Measurements from ENCODE around the gene RUNX1. TPM values are rescaled to one million over a fixed set of nuclear protein-coding genes. Genes with fewer than 3 reads are reported as not detected.
"Not testable (repeated sequence)": the region's sequence is repeated elsewhere in the genome, so short reads cannot be mapped to it uniquely, and the experiment has no call there.

RUNX1 gene
- total RNA-seq, 2 donors from 2014 or later: 112 to 136 TPM

DNA sequence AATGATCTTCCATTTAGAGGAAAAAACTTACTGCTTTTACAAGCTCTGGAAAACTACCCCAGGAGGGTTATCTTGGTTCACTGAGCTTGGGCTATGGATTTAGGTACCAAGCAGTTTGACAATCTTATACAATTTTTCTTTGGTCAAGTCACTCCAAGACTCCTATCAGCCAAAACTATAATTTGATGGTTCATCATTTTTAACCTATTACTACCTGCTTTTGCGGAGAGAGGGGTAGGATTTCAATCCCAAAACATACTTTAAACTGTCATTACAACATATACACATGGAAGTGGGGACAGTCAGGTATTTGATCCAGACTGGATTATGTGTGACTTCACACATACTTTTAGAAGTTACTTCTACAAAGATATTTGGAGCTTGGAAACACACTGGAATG, 71.8 kb downstream of the RUNX1 start:
- no peaks in the 10 kb centered on the region for H3K9me3 Mint-ChIP-seq
- no peak overlapping the region for H3K4me3 Mint-ChIP-seq
- H3K27me3 Mint-ChIP-seq: no peaks in the 10 kb centered on the region
- peaks cover 17% of the 10 kb centered on the region for H3K36me3 Mint-ChIP-seq (ENCODE audit: low read depth)
- H3K27ac Mint-ChIP-seq: no peak overlapping the region
- H3K4me1 Mint-ChIP-seq: peaks cover 65% of the 10 kb centered on the region
- ATAC-seq (replicated peaks): no peak

DNA sequence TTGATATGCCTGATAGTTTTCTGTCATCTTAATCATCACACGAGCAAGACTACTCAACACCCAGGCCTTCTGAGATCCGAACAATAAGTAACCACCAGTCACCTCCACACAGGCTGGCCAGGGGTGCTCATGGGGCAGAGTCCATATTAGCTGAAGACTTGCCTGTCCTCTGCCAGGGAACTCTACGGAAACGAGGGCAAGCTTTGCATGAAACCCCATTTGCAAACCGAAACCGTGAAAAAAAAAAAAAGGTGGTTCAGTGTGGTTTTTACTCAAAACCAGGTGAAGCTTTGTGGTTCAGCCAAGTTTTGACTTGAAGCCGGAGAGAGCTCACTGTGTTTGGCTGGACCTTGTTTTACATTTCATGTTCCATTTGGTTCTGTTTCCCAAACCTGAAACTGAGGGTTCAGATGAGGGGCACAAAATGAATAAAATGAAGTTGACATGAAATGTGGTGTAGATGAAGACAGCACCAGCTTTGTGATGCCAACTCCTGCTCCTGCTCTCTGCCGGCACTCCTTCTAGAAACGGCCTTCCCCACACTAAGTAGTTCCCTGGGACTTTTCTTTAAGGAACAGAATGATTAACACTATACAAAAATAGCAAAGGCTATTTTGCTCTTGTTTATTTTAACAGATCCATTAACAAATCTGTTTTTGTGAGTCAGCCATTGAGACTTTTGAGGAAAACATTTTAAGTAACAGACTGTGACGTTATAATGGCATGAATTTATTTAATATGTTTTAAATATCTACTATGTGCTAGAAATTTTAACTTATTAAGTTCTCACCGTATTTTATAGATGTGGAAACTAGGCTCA, 74.7 kb downstream of the RUNX1 start:
- H3K27ac Mint-ChIP-seq: peak overlapping the region; percentile 91
- no peaks in the 10 kb centered on the region for H3K27me3 Mint-ChIP-seq
- peaks cover 12% of the 10 kb centered on the region for H3K36me3 Mint-ChIP-seq (ENCODE audit: low read depth)
- H3K4me1 Mint-ChIP-seq: peaks cover 68% of the 10 kb centered on the region
- peak; percentile 87 for ATAC-seq (replicated peaks)
- H3K4me3 Mint-ChIP-seq: peak overlapping the region; percentile 82
- no peaks in the 10 kb centered on the region for H3K9me3 Mint-ChIP-seq

DNA sequence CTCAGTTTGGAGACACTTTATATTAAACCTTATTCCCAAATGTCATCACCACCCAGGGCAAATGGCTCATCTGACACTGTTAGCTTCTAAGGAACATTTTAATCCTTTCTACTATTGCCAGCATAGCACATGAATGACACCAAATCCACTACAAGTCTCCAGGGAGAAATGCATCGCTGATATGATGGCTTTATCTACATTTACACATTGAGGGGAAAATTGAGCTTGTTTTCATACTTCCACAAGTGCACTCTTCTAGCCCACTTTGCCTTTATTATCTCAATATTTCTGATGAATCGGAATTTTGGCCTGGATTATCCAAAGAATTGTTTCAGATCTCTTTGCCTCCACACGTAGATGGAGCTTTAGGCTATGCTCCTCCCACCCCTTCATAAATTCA, 75.4 kb downstream of the RUNX1 start:
- Mint-ChIP-seq H3K9me3 (no peaks in the 10 kb centered on the region), H3K4me1 (peaks cover 68% of the 10 kb centered on the region), H3K4me3 (peak overlapping the region; percentile 82), H3K27ac (peak overlapping the region; percentile 91), H3K27me3 (no peaks in the 10 kb centered on the region), H3K36me3 (ENCODE audit: low read depth) (peaks cover 12% of the 10 kb centered on the region)
- ATAC-seq (replicated peaks): no peak

DNA sequence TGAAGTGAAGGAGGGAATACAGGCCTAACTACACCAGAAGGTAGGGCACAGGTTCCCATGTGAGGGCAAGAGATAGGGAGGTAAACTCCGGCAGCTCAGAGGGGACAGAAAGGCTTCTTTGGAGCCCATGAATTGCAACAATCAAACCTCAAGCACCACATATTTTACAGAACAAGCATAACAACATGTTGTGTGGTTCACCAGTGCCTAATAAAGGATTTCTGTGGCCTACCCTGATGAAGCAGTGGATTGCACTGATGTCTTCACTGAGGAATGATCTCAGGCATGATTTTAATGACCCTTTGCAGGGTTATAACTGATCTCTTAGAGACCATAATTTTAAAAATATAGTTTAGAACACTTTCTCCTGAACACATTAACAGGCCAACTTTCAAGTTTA, 77.4 kb downstream of the RUNX1 start:
- ATAC-seq (replicated peaks): no peak
- Mint-ChIP-seq H3K36me3 (ENCODE audit: low read depth) (peaks cover 19% of the 10 kb centered on the region), H3K4me3 (peak overlapping the region; percentile 15), H3K27me3 (no peaks in the 10 kb centered on the region), H3K27ac (peak overlapping the region; percentile 99), H3K9me3 (no peaks in the 10 kb centered on the region), H3K4me1 (peaks cover 79% of the 10 kb centered on the region)

DNA sequence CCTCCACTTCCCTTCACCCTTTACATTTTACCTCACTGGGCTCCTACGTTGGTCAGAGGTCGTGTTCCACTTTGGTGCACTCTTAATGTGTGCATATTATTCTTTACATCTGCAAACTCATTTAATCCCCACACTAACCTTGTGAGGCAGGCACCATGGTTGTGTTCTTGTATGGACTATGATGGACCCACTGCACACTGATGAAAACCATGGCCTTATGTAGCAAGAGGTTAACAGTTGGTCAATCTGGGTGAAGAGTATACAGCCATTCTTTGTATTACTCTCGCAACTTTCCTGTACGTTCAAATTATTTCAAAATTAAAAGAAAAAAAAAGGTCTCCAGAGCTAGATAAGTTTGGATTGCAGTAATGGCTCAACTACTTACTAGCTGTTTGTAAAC, 78.5 kb downstream of the RUNX1 start:
- Mint-ChIP-seq H3K36me3 (ENCODE audit: low read depth) (peaks cover 17% of the 10 kb centered on the region), H3K4me3 (peak overlapping the region; percentile 93), H3K27me3 (no peaks in the 10 kb centered on the region), H3K4me1 (peaks cover 79% of the 10 kb centered on the region), H3K27ac (peak overlapping the region; percentile 99), H3K9me3 (no peaks in the 10 kb centered on the region)
- no peak for ATAC-seq (replicated peaks)

DNA sequence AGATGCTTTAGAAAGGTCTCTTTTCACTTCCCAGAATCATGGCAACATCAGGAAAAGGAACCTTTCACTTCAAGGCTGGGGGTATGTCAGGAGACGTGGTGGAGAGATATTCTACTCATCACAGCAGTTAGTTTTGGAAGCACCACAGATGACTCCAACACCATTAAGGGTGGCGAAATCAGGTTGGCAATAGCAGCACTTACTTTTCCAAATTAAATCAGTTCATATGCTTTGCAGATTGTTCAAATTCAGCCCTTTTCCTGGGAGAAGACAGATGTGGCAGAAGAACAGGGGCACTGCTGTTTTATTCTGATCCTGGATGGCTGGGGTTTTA, 79.0 kb downstream of the RUNX1 start:
- H3K4me3 Mint-ChIP-seq: peak overlapping the region; percentile 93
- H3K4me1 Mint-ChIP-seq: peaks cover 76% of the 10 kb centered on the region
- peak overlapping the region; percentile 99 for H3K27ac Mint-ChIP-seq
- no peaks in the 10 kb centered on the region for H3K9me3 Mint-ChIP-seq
- no peak for ATAC-seq (replicated peaks)
- H3K27me3 Mint-ChIP-seq: no peaks in the 10 kb centered on the region
- H3K36me3 Mint-ChIP-seq (ENCODE audit: low read depth): peaks cover 14% of the 10 kb centered on the region

DNA sequence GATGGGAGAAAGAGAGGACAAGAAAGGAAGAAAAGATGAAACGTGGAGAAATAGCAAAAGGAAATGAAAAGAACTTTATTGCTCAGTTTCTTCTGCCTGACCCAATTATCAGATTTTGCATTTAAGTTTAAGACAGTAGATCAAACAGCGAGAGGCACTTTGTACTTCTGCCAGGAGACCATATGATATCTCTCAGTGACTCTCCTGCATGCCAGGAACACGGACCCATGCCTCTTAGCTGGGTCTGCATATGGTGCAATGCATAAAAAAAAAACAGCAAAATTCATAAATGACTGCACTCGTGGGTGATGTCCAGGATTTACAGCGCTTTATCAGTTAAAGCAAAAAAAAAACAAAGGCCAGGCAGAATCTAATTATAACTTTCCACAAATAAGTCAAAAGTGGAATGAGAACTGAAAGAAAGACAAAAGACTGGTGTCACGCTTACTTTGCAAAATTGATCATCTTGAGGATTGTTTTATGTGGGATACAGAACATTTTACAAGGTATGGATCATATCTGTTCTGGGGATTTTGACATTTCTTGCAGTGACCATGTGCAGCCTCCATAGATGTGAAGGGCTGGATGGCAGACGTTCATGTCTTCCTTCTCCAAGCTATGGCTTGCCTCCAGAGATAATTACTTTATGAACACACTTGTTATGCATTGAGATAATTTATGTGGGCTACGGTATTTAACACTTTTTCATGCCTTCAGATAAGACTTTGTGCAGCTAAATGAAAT, 79.5 kb downstream of the RUNX1 start:
- ATAC-seq (replicated peaks): no peak
- peak overlapping the region; percentile 99 for H3K27ac Mint-ChIP-seq
- H3K4me3 Mint-ChIP-seq: peak overlapping the region; percentile 93
- no peaks in the 10 kb centered on the region for H3K9me3 Mint-ChIP-seq
- H3K36me3 Mint-ChIP-seq (ENCODE audit: low read depth): peaks cover 14% of the 10 kb centered on the region
- peaks cover 77% of the 10 kb centered on the region for H3K4me1 Mint-ChIP-seq
- no peaks in the 10 kb centered on the region for H3K27me3 Mint-ChIP-seq

DNA sequence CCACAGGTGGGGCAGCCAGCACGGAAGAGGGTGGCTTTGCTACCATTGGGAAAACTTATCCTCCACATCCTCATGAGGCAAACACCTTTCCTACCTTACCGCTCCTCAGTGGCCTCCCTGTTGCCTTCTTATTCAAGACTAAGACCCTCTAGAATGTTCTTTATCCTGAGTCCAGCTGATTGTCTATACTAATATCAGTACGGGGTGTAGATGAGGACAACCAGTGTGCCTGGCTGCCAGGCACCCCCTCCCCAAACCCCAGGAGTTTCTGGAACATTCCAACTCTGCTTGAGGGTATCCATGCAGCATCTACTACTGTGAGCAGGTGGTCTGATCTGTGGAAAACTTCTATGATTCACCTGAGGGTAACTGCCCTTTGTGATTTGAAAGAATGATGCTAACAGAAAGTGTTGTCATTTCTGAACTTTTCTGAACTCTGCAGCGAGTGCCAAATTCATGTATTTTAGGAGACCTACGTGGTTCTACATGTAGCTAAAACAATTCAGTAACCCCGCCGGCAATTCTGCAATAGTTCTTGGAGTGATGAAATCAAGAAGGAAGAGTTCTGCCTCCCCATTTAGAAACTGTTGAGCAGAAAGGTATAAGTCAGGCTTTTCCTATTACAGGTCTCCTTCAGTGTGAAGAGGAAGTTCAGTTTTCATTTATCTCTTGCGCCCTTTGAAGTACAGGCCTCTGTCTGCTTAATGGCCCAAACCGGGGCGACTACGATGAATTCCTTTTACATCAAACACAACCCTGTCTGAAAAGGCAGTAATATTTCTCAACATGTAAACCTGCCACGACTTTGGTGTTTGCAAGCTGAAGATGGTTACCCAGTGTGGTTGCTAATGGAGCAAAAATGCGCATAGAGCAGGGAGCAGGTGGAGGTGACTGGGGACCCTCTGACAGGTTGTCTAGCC, 80.4 kb downstream of the RUNX1 start:
- peak; percentile 65 for ATAC-seq (replicated peaks)
- H3K36me3 Mint-ChIP-seq (ENCODE audit: low read depth): peaks cover 8% of the 10 kb centered on the region
- no peaks in the 10 kb centered on the region for H3K9me3 Mint-ChIP-seq
- H3K27me3 Mint-ChIP-seq: no peaks in the 10 kb centered on the region
- H3K4me1 Mint-ChIP-seq: peaks cover 74% of the 10 kb centered on the region
- H3K27ac Mint-ChIP-seq: peak overlapping the region; percentile 99
- H3K4me3 Mint-ChIP-seq: peak overlapping the region; percentile 93

DNA sequence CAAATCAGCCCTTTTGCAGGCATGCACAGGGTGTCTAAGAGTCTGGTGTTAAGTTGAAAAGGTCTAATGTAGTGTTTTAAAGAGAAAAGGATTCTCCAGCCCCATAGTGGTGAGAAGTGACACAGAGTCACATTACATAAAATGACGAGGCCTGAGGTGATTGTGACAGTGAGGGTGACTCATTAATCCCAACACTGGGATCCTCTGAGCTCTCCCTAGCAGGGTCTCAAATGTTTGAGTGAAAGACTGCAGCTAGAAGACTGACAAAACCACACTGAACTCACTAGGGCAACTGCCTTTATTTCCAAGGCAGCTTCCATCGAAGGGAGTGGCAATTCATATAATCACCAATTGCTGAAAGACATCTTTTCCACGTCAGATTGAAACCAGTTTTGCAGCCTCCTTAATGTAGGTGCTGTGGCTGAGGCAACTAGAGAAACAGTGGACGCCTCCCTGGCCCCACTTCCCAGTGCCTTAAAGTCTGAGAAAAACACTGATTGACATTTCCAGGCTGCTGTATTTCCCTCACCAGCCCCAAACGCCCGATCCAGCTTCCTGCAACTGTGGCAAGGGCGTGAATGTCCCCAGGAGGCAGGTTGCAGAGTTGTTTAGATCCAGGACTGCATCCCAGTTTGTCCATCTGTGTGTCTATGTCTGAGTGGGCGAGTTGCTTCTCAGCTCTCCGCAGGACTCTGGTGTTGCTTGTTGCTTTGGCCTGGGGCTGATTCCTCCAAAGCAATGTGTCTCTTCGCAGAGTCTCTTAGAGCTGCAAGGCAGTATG, 81.4 kb downstream of the RUNX1 start:
- Mint-ChIP-seq H3K36me3 (ENCODE audit: low read depth) (peaks cover 8% of the 10 kb centered on the region), H3K27me3 (no peaks in the 10 kb centered on the region), H3K4me3 (peak overlapping the region; percentile 93), H3K4me1 (peaks cover 71% of the 10 kb centered on the region), H3K9me3 (no peaks in the 10 kb centered on the region), H3K27ac (peak overlapping the region; percentile 99)
- peak; percentile 75 for ATAC-seq (replicated peaks)

DNA sequence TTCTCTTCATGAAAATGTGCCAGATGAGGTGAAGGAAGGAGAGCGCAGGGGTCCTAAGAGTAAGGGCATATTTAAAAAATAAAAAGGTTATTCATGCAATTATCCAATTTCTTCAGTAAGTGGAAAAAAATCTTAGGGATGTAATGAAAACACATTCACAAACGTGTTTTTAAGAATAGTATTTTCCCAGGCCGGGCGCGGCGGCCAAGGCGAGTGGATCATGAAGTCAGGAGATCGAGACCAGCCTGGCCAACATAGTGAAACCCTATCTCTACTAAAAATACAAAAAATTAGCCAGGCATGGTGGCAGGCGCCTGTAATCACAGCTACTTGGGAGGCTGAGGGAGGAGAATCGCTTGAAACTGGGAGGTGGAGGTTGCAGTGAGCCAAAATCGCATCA, 82.2 kb downstream of the RUNX1 start:
- Mint-ChIP-seq H3K4me3 (peak overlapping the region; percentile 93), H3K4me1 (peaks cover 71% of the 10 kb centered on the region), H3K36me3 (ENCODE audit: low read depth) (peaks cover 13% of the 10 kb centered on the region), H3K27ac (peak overlapping the region; percentile 99)
- not testable (repeated sequence) for ATAC-seq (replicated peaks); H3K9me3 Mint-ChIP-seq; H3K27me3 Mint-ChIP-seq

DNA sequence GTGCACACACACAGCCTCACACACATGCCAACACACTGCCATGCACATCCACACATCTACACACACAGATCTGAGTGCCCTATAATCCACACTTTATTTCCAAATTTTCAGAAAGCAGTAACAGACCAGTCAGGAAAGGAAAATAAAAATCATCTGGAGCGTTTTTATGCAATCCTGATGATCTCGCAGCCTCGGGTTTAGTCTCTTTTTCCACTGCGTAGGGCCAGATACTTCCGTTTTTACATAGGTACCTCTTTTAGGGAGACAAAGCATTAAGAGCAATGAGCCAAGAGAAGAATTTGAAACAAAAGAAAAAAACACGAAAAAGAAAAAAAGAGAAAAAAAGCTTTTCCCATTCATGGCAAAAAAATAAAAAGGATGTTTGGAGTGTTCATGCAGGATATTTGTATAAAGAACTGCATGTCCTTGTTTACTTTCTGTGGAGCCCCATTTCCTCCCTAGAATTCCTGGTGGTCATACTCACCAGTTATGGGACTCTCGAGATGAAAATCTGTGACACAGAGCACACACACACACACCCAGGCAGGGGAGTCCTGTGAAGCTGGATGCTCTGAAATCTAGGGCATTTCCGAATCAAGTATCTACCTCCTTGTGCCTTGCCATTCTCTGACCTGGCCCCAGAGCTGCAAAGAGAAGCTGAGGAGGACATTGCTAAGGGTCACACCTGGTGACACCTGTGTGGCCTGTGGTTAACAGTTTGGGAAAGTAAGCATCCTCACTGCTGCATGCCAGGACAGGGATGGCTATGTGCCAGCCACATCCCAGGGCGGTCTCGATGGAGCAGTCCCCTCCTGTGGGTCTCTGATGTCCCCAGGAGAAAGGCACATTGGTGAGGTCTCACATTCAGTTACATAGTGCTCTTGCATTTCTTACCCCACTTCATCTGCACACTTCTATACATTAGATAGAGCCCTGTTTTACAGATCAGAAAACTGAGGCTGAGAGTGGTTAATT, 83.6 kb downstream of the RUNX1 start:
- H3K27ac Mint-ChIP-seq: peak overlapping the region; percentile 6
- no peaks in the 10 kb centered on the region for H3K9me3 Mint-ChIP-seq
- H3K27me3 Mint-ChIP-seq: no peaks in the 10 kb centered on the region
- peaks cover 13% of the 10 kb centered on the region for H3K36me3 Mint-ChIP-seq (ENCODE audit: low read depth)
- peaks cover 64% of the 10 kb centered on the region for H3K4me1 Mint-ChIP-seq
- peak overlapping the region; percentile 24 for H3K4me3 Mint-ChIP-seq
- ATAC-seq (replicated peaks): no peak

DNA sequence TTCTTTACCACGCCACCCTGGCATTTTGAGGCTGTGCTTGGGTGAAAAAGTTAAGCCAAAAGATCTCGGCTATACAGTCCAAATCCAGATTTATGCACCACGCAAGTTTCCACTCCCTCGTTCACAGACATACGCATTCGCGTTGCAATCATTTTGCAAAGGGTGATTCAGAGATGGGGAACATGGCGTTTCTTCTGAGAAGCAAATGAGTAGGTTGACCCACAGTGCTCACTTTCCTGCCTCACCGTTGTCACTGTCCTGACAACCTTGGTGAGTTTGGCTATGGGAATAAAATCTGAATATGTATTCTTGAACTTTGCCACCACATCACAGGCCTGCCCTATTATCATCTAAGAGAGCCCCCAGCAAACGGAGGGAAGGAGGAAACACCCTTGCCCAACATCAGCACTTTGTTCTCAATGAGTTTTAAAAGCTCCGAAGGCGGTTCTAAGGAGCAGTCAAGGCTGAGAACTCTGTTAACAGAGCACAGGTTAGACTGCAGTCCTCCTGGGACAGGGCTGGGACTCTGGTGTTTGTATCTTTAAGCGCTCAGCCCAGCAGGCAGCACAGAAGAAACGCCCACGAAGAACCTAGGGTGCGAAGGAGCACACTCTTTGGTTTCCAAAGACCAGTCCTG, 86.4 kb downstream of the RUNX1 start:
- Mint-ChIP-seq H3K4me3 (peak overlapping the region; percentile 91), H3K9me3 (no peaks in the 10 kb centered on the region), H3K36me3 (ENCODE audit: low read depth) (peaks cover 12% of the 10 kb centered on the region), H3K27ac (peak overlapping the region; percentile 97), H3K4me1 (peaks cover 56% of the 10 kb centered on the region), H3K27me3 (no peaks in the 10 kb centered on the region)
- peak; percentile 74 for ATAC-seq (replicated peaks)
